GM18499 (cell line): ENCODE data around the gene FYB2.
A peak's percentile ranks its signal among the peaks of the same experiment; 100 is the strongest.

ENCODE experiments used
- ATAC-seq: cut with Tn5 transposase; IDR thresholded peaks from one replicate; pipeline ENCODE4 v1.9.1; 2021; ENCODE audit warnings: moderate number of reproducible peaks; ENCODE audit not compliant: insufficient read depth, unreplicated experiment

FYB2 gene

DNA sequence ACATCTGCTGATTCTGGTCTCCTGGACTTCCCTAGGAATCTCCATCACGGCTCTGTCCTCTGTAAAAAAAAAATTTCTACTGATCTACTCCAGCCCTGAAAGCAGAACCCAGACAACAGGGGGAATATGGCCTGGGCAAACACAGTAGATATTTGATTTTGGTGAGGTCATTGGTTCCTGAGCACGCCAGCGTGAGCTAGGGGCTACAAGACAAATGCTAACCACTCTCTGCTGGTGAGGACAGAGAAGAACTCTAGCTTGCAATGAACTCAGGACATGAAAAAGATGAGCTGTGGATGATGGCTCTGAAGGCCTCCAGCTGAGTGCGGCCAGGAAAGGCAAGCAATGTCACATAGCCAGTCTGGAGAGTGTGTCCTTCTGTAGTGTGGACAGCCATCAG is 17.2 kb upstream of the FYB2 start:
- no peak for ATAC-seq

- no peak for ATAC-seq
Measured at GRCh38 chr1:56835657-56836056, 16.5 kb upstream of the FYB2 start.

DNA sequence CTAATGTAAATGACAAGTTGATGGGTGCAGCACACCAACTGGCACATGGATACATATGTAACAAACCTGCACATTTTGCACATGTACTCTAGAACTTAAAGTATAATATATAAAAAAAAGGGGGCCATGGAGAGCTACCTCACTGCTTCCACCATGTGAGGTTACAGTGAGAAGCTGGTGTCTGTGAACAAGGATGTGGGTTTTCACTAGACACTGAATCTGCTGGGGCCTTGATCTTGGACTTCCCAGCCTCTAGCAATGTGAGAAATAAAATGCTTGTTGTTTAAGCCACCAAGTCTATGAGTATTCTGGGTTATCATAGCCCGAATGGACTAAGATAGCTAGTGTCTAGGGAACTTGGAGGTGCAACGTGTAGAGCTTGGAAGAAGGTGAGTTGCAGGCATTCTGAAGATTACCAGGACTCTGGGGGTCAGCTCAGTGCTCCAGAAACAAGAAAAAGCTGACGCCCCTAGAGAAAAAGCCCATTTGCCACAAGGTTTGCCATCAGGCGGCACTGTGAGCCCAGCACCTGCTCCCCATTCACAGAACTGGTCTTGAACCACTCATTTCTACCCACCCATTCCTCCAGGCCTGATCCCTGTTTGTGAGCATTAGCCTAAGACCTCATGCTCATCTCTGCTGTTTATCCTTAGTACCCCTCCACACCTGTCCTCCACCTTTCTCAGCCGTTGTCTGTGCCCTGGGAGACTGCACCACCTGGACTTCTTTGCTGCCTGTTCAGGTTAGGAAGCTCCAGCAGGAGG is 15.1 kb upstream of the FYB2 start:
- ATAC-seq = no peak

DNA sequence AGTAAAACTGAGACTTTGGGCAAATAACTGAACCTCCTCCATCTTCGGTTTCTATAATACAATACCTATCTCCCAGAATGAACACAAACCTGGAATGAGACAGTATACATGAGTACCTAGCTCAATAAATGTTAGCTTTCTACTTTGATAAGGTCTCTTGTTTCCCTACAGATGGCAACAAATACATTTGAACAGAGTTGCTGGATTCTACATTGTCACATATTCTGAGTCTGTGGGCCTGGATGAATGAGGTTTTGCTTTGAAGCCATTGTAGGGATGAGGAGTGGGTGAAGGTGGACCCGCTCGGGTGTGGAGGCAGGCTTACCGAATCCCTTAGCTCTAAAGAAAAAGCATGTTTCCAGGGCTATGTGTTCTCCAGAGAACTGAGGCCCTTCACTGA is 13.9 kb upstream of the FYB2 start:
- ATAC-seq = no peak

DNA sequence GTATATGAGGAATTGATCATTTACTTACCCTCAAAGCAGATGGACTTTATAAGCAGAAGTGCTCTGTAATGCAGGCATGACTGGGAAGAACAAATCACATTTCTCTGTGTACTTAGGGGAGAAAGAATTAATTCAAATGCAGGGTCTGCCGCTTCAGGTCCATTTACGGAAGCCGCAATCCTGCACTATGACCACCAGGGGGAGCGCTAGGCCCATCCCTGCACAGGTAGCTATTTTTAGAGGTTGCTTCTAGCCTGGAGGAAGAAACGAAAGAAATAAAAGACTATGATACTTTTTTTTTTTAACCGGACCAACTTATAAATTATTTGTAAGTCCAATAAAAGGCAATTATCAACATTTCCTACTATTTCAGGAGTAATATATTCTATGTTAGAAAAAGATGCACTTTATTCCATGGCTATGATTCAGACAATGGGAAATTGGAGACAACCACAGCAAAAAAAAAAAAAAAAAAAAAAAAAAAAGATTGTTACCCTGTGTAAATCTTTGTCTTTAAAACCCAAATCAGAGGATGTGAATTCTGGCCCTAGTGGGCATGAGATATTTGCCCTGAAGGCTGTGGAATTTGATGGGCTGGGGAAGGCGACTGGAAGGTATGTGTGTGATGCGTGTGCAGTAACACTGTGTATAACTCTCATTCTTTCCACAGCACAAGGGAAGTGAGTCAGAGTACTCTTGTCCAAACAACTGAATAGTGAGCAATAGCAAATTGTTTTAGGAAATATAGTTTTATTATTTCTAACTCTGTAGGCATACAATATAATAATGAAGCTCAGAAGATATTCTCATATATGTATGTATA is 12.9 kb upstream of the FYB2 start:
- ATAC-seq = no peak

DNA sequence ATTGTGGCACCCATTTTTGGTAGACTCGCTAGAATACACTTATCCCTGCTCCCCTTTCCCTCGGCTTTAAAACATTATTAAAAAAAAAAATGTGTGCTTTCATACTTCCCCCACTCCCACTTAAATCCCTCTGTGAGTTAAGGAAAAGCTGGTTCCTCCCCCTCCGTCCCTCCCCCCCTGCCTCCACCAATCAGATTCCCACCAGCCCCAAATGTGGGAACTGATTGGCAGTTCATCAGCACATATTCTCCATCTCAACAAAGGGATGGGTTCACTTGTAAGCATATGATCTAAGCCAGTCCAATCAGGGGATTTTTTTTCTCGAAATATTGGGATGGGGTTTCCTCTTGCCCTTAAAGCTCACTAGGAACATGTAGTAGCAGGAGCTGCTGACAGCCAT is 10.8 kb upstream of the FYB2 start:
- ATAC-seq = no peak

DNA sequence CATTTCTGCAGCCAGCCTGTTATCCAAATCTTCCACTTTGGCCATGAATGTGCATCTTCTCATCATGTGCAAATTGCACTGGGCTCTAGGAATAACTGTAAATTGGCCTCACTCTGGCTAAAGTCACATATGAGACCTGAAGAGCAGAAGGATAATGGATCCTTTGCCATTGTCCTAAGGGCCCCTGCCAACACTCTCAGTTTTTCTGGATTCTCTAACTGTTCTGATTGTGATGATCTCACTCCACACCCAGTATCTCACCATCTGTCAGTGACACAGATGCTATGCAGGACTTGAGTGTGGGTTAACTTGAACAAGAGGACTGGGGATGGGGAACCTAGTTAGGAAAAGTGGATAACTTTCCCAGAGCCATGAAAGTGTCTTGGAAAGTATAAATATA is 8.5 kb upstream of the FYB2 start:
- no peak for ATAC-seq

- ATAC-seq = no peak
Measured at GRCh38 chr1:56825436-56825835, 6.2 kb upstream of the FYB2 start.

GRCh38 chr1:56824938-56825337 is 5.7 kb upstream of the FYB2 start:
- no peak for ATAC-seq

GRCh38 chr1:56824271-56824670 is 5.1 kb upstream of the FYB2 start:
- ATAC-seq = no peak

- ATAC-seq = no peak
Measured at GRCh38 chr1:56821462-56821797, 2.2 kb upstream of the FYB2 start.

DNA sequence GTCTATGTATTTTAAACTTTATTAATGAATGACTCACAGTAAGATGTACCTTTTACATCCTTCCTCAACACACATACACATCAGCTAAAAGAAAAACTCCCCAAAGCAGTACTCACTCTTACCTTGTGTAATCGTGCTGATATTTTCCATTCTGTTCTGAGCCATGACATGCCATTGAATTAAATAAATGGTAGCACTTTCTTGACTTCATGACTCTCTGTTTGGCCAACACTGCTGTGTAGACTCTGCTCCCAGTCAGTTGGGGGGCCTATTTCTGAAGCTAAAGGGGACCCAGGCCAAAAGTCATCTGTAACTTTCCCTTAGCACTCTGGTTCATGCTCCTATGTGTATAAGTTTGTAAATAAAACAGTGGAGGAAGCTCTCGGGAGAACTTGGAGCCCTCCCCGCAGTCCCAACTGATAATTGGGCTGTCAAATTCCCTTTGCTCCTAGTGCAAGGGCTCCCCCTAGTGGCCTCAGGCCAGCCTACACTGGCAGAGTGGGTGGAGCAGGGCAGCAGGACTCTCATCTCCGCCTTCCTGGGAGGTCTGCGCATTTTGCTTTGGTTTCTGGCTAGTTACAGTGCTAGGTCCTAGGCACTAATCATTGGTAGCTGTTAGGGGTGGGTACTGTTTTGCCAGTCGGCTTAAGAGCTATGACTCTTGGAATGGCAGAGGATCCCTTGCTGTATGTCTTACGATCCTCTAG is 1.7 kb upstream of the FYB2 start:
- ATAC-seq = peak; percentile 44

- no peak for ATAC-seq
Measured at GRCh38 chr1:56817716-56818463, 1.3 kb downstream of the FYB2 start.

GRCh38 chr1:56816909-56817308 is 2.3 kb downstream of the FYB2 start:
- ATAC-seq = no peak

DNA sequence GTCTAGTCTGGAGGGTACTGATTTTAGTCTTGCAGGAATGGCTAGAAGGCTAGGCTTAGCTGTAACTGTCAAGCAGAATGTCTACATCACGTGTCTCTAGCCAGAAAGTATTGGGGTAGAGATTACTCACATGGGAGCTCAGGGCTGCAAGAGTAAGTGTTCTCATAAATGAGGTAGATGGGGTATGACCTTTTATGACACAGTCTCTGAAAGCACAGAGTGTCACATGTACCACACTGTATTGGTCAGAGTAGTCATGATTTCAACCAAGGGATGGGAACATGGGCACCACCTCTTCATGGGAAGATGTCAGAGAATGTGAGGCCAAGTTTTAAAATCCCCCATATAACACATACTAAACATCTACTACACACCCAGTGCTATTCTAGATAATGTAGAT is 2.9 kb downstream of the FYB2 start:
- no peak for ATAC-seq

DNA sequence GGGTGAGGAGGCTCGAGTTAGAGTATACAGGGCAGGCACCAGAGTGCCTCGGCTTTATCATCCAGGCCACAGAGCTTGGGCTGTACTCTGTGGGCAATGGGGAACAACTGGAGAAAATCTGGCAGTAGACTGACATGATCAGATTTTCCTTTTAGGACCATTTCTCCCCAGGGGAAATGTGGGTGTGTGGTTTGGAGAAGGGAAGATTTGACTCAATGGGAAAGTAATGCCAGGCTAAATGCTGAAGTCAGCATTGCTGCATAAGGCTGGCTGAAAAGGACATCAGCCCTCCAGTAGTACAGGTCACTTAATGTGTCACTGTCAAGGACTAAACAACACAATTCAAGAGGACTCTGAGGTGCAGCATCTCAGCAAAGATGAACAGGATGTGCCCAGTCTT is 5.0 kb downstream of the FYB2 start:
- ATAC-seq = no peak

GRCh38 chr1:56811331-56811730 is 7.9 kb downstream of the FYB2 start:
- ATAC-seq = no peak

DNA sequence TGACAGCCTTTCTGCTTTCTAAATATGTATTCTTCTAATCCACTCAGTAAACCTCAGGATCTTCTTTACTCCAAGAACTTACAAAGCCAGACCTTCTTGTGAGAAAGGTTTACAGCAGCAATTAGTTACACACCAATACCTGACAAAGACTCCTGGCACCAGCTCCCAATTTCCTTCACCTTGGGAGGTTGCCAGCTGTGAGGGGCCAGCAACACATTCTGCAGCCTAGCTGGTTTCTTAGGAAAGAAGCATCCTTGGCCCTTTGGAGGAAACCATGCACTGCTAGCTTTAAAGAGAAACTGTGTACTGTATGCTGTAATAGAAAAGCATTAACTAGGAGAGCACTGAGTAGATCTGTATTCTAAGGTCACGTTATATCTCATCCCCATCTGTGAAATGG is 10.8 kb downstream of the FYB2 start:
- no peak for ATAC-seq

- ATAC-seq = no peak
Measured at GRCh38 chr1:56806804-56807203, 12.4 kb downstream of the FYB2 start.

DNA sequence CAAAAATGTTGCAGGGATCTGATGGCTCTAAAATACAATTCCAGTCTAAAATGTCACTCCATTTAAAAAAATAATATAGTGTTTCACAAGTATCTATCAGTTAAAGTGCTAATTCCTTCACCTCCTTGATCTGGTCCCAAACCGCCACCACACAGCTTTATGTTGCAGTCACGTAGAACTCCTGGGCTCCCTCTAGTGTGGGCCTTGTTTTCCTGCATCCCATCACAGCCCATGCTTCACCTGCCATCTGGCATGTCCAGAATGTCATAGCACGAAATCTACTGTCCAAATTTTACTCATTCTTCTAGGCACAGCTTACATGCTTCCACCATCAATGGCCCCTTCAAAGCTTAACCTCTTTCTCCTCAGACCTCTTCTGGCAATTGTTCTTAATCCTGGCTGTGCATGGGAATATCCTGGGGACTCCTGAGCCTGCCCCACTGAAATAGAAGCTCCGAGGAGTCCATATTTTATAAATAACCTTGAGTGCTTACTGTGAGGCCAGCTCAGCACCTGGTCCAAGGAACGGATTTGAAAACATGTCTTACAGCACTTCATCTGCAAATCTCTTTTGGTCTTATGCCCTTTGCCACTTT is 15.5 kb downstream of the FYB2 start:
- no peak for ATAC-seq
